Tibial nerve (tissue), 4 donors: ENCODE results near the gene CAMSAP1.

Experiments
- CTCF ChIP-seq, 5 experiments: fragments of 200-600 bp in 3 of 5; fragments of 450-650 bp in 2 of 5; sonication (generic) in 3 of 5; IDR thresholded peaks; one replicate each; pipeline ENCODE4 v1.5.1; 2016 to 2019; ENCODE audit warnings: antibody characterized with exemption in 5 of 5, mild to moderate bottlenecking in 3 of 5, moderate library complexity in 2 of 5
- EP300 ChIP-seq, 2 donors: sonication (generic); formaldehyde crosslinking; IDR thresholded peaks; one replicate each; pipeline ENCODE4 v1.6.1; 2017; ENCODE audit warnings: antibody characterized with exemption in 2 of 2, mild to moderate bottlenecking in 1 of 2
- POLR2A ChIP-seq, 2 donors: fragments of 450-650 bp; IDR thresholded peaks; one replicate each; pipeline ENCODE4 v1.6.1; 2017; ENCODE audit warnings: antibody characterized with exemption in 2 of 2, mild to moderate bottlenecking in 2 of 2, moderate library complexity in 2 of 2

- TF ChIP-seq POLR2A (IDR thresholded peaks at IDR 0.05) (no peak), CTCF (IDR thresholded peaks at IDR 0.05) (no peak), EP300 (IDR thresholded peaks at IDR 0.05) (no peak)
Measured at GRCh38 chr9:135952664-135953206, 45.4 kb upstream of the CAMSAP1 start.
